ENCODE results near the gene RND1. TPM values are rescaled to one million over a fixed set of nuclear protein-coding genes. Genes with fewer than 3 reads are reported as not detected.

RND1 gene
- total RNA-seq, 6 experiments from 2014 or later = 0.12 to 0.68 (median 0.18) TPM; not detected in 2

DNA sequence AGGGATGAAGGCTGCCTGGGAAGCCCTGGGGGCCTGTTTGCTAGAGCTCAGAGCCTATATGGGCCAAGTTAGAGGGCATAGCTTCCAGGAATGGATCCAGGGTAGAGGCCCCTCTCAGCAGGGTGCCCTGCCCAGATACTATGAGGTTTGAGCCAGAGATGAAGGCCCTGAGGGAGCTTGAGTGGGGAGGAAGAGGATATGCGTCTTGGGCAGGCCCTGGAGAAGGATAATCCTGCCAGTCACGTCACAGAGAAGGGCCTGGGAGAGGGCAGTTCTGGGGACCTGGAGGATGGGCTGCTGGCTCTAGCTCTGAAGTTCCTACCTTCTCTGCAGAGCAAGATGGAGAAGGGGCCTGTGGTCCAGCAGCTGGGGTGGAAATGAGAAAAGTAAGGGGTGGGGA, 53.3 kb downstream of the RND1 start:
- Mint-ChIP-seq H3K27ac (peak overlapping the region; percentile 92), H3K36me3 (ENCODE audit: low read depth) (no peaks in the 10 kb centered on the region; the same call in 1 of the 2 replicates), H3K9me3 (no peaks in the 10 kb centered on the region), H3K27me3 (ENCODE audit: insufficient read depth) (no peaks in the 10 kb centered on the region), H3K4me3 (peak overlapping the region; percentile 71), H3K4me1 (ENCODE audit: low read depth) (peaks cover 46% of the 10 kb centered on the region)
- no peak for DNase-seq
- TF ChIP-seq, protein P1, sequence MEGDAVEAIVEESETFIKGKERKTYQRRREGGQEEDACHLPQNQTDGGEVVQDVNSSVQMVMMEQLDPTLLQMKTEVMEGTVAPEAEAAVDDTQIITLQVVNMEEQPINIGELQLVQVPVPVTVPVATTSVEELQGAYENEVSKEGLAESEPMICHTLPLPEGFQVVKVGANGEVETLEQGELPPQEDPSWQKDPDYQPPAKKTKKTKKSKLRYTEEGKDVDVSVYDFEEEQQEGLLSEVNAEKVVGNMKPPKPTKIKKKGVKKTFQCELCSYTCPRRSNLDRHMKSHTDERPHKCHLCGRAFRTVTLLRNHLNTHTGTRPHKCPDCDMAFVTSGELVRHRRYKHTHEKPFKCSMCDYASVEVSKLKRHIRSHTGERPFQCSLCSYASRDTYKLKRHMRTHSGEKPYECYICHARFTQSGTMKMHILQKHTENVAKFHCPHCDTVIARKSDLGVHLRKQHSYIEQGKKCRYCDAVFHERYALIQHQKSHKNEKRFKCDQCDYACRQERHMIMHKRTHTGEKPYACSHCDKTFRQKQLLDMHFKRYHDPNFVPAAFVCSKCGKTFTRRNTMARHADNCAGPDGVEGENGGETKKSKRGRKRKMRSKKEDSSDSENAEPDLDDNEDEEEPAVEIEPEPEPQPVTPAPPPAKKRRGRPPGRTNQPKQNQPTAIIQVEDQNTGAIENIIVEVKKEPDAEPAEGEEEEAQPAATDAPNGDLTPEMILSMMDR (IDR thresholded peaks at IDR 0.05) = no peak

DNA sequence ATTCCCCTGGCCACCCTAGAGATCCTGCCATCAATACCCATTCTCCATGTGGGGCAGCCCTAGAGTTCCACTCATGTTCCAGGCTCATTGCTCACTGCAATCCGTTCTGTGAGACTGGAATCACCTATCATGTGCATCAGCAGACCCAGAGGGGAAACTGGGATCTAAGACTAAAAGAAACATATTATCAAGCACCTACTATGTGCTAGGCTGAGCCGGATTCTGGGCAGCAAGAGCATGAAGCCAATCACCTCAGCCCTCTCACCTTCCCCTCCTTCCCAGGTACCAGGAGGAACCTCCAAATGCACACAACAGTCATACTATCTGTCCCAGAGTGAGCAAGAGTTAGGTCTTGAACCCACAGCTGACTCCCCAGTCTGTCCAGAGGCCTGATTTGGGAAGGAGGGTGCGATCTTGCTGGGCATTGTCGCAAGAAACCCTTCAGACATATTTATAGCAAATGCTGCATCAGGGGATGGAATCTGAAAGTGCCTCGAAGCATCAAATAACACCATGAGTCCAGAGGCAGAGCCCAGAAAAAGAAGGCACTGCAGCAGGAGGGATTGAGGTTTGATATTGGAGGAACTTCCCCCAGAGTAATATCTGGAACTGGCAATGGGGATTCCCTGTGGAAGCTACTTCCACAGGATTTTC, 54.1 kb downstream of the RND1 start:
- peaks cover 38% of the 10 kb centered on the region for H3K4me1 Mint-ChIP-seq (ENCODE audit: low read depth)
- TF ChIP-seq, protein P1 (IDR thresholded peaks at IDR 0.05) = no peak
- no peaks in the 10 kb centered on the region; the same call in 1 of the 2 replicates for H3K36me3 Mint-ChIP-seq (ENCODE audit: low read depth)
- peak overlapping the region; percentile 77 for H3K4me3 Mint-ChIP-seq
- no peaks in the 10 kb centered on the region for H3K27me3 Mint-ChIP-seq (ENCODE audit: insufficient read depth)
- peak overlapping the region; percentile 92 for H3K27ac Mint-ChIP-seq
- H3K9me3 Mint-ChIP-seq = no peaks in the 10 kb centered on the region
- no peak for DNase-seq

DNA sequence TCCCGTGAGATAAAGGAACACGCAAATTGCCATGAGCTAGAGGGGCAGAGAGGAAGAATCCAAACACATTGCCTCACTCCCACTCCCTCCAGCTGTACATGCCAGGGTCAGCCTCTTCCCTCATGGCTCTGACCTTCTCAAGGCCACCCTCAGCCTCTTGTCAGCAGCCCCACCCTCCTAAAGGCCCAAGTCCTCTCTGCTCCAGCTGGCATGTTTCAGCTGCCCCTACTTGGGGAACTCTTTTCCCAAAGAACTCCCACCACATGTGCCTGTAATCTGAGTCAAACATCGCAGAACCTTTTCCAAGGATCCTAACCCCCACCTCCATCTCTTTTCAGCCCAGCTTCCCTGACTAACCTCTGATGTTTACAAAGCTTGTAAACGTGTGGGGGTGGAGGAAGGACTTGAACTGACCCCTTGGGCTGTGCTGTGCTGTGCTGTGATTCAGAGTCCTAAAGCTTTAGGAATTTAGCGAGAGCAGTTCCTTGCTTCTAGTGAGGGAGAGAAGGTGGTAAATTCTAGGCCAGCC, 54.7 kb downstream of the RND1 start:
- Mint-ChIP-seq H3K36me3 (ENCODE audit: low read depth) (no peaks in the 10 kb centered on the region; the same call in 1 of the 2 replicates), H3K27me3 (ENCODE audit: insufficient read depth) (no peaks in the 10 kb centered on the region), H3K27ac (peak overlapping the region; percentile 92), H3K9me3 (no peaks in the 10 kb centered on the region), H3K4me3 (peak overlapping the region; percentile 77), H3K4me1 (ENCODE audit: low read depth) (peaks cover 32% of the 10 kb centered on the region)
- peak; percentile 88 for DNase-seq
- TF ChIP-seq, protein P1 (IDR thresholded peaks at IDR 0.05) = no peak

DNA sequence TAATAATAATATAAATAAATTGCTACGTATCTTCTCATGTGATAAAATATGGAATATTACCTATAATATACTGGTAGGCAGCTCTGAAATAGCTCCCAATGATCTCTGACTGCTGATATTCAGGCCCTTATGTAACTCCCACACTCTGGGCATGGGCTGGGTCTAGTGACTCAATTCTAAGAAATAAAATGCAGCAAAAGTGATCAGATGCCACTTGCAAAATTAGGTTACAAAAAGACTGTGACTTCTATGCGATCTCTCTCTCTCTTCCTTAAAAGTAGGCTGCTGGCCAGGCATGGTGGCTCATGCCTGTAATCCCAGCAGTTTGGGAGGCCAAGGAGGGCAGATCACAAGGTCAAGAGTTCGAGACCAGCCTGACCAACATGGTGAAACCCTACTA, 57.7 kb downstream of the RND1 start:
- no peak for DNase-seq
- H3K4me1 Mint-ChIP-seq (ENCODE audit: low read depth) = peaks cover 28% of the 10 kb centered on the region
- TF ChIP-seq, protein P1 (IDR thresholded peaks at IDR 0.05) = no peak
- no peaks in the 10 kb centered on the region for H3K9me3 Mint-ChIP-seq
- no peaks in the 10 kb centered on the region; the same call in 1 of the 2 replicates for H3K27me3 Mint-ChIP-seq (ENCODE audit: insufficient read depth)
- no peak overlapping the region for H3K4me3 Mint-ChIP-seq
- H3K27ac Mint-ChIP-seq = no peak overlapping the region
- H3K36me3 Mint-ChIP-seq (ENCODE audit: low read depth) = no peaks in the 10 kb centered on the region; the same call in 1 of the 2 replicates

Other genes starting within 250 kb of the RND1 start
- 10 to 100 TPM; 17.6 to 28.8 (median 23.2) TPM for gene KANSL2, start 183.6 kb downstream of the RND1 start, total RNA-seq (2021; fragmentation: NEBNext Ultra II Directional; extraction: Animal tissue kit (Norgen Biotek cat#: 25700))
- 10 to 100 TPM; 30.7 to 36.7 (median 31.3) TPM for gene CCNT1, start 149.2 kb downstream of the RND1 start, total RNA-seq (2021; fragmentation: NEBNext Ultra II Directional; extraction: Animal tissue kit (Norgen Biotek cat#: 25700))
- gene ADCY6, start 76.8 kb downstream of the RND1 start, total RNA-seq (2021; fragmentation: NEBNext Ultra II Directional; extraction: Animal tissue kit (Norgen Biotek cat#: 25700)) = 10 to 100 TPM; 20.3 to 31.6 (median 22.4) TPM
- gene CACNB3, start 47.4 kb downstream of the RND1 start, total RNA-seq (2021; fragmentation: NEBNext Ultra II Directional; extraction: Animal tissue kit (Norgen Biotek cat#: 25700)) = 10 to 100 TPM; 32.3 to 44.4 (median 38.4) TPM
- gene DDX23, start 13.7 kb downstream of the RND1 start, total RNA-seq (2021; fragmentation: NEBNext Ultra II Directional; extraction: Animal tissue kit (Norgen Biotek cat#: 25700)) = 10 to 100 TPM; 57.4 to 84.1 (median 69.8) TPM
- 100 to 1,000 TPM in 2 of 6 experiments, 10 to 100 TPM in 4; 59.2 to 117 (median 70.8) TPM for gene FKBP11, start 59.6 kb upstream of the RND1 start, total RNA-seq (2021; fragmentation: NEBNext Ultra II Directional; extraction: Animal tissue kit (Norgen Biotek cat#: 25700))
- 100 to 1,000 TPM; 186 to 213 (median 203) TPM for gene ARF3, start 91.6 kb upstream of the RND1 start, total RNA-seq (2021; fragmentation: NEBNext Ultra II Directional; extraction: Animal tissue kit (Norgen Biotek cat#: 25700))
- gene WNT10B, start 105.9 kb upstream of the RND1 start, total RNA-seq (2021; fragmentation: NEBNext Ultra II Directional; extraction: Animal tissue kit (Norgen Biotek cat#: 25700)) = 1 to 10 TPM in 4 of 6 experiments, under 1 TPM in 2; 0.87 to 1.7 (median 1.3) TPM
- not detected for gene WNT1, start 112.5 kb upstream of the RND1 start, total RNA-seq (2021; fragmentation: NEBNext Ultra II Directional; extraction: Animal tissue kit (Norgen Biotek cat#: 25700))
- gene DDN, start 133.5 kb upstream of the RND1 start, total RNA-seq (2021; fragmentation: NEBNext Ultra II Directional; extraction: Animal tissue kit (Norgen Biotek cat#: 25700)) = under 1 TPM; 0.17 to 0.40 (median 0.23) TPM
- gene PRKAG1, start 152.9 kb upstream of the RND1 start, total RNA-seq (2021; fragmentation: NEBNext Ultra II Directional; extraction: Animal tissue kit (Norgen Biotek cat#: 25700)) = 10 to 100 TPM; 79.0 to 92.0 (median 83.3) TPM
- gene KMT2D, start 194.9 kb upstream of the RND1 start, total RNA-seq (2021; fragmentation: NEBNext Ultra II Directional; extraction: Animal tissue kit (Norgen Biotek cat#: 25700)) = 10 to 100 TPM; 43.9 to 66.6 (median 48.4) TPM
- gene RHEBL1, start 204.1 kb upstream of the RND1 start, total RNA-seq (2021; fragmentation: NEBNext Ultra II Directional; extraction: Animal tissue kit (Norgen Biotek cat#: 25700)) = 1 to 10 TPM in 1 of 6 experiments, under 1 TPM in 5; 0.60 to 1.6 (median 0.86) TPM
- gene DHH, start 228.9 kb upstream of the RND1 start, total RNA-seq (2021; fragmentation: NEBNext Ultra II Directional; extraction: Animal tissue kit (Norgen Biotek cat#: 25700)) = under 1 TPM in 1 of 6 experiments, not detected in 5; 0.07 TPM
- gene LMBR1L, start 245.0 kb upstream of the RND1 start, total RNA-seq (2021; fragmentation: NEBNext Ultra II Directional; extraction: Animal tissue kit (Norgen Biotek cat#: 25700)) = 10 to 100 TPM; 23.0 to 31.0 (median 26.2) TPM

Data from HFFc6 (cell line).